Tibial nerve (tissue), 4 donors: ENCODE measurements around the gene SOX2.

Experiments
- CTCF ChIP-seq, 5 experiments: fragments of 200-600 bp in 3 of 5; fragments of 450-650 bp in 2 of 5; sonication (generic) in 3 of 5; IDR thresholded peaks; one replicate each; pipeline ENCODE4 v1.5.1; 2016 to 2019; ENCODE audit warnings: antibody characterized with exemption in 5 of 5, mild to moderate bottlenecking in 3 of 5, moderate library complexity in 2 of 5
- EP300 ChIP-seq, 2 donors: sonication (generic); formaldehyde crosslinking; IDR thresholded peaks; one replicate each; pipeline ENCODE4 v1.6.1; 2017; ENCODE audit warnings: antibody characterized with exemption in 2 of 2, mild to moderate bottlenecking in 1 of 2
- POLR2A ChIP-seq, 2 donors: fragments of 450-650 bp; IDR thresholded peaks; one replicate each; pipeline ENCODE4 v1.6.1; 2017; ENCODE audit warnings: antibody characterized with exemption in 2 of 2, mild to moderate bottlenecking in 2 of 2, moderate library complexity in 2 of 2

GRCh38 chr3:181726351-181727330 lies 14.9 kb downstream of the SOX2 start:
- peak in 3 of 5 experiments; percentile 9 to 37 (median 20) for TF ChIP-seq CTCF (IDR thresholded peaks at IDR 0.05)
- peak in 1 of 2 donors; percentile 58 for TF ChIP-seq EP300 (IDR thresholded peaks at IDR 0.05)
- TF ChIP-seq POLR2A (IDR thresholded peaks at IDR 0.05): peak in 1 of 2 donors; percentile 20
